Progenitor cell of endocrine pancreas (in vitro differentiated cells): ENCODE results near the gene EIF5B. TPM values are rescaled to one million over a fixed set of nuclear protein-coding genes. Genes with fewer than 3 reads are reported as not detected.
A peak's percentile ranks its signal among the peaks of the same experiment; 100 is the strongest.
"Not testable (repeated sequence)": the region's sequence is repeated elsewhere in the genome, so short reads cannot be mapped to it uniquely, and the experiment has no call there.

ENCODE experiments used
- DNase-seq: peaks from one replicate; pipeline ENCODE4 v3.0.0; 2021; ENCODE audit warnings: low spot score; ENCODE audit not compliant: unreplicated experiment
- H3K27ac Mint-ChIP-seq: 2 replicates; pipeline ENCODE4 v1.8.0; 2021; ENCODE audit warnings: mild to moderate bottlenecking, moderate library complexity, mixed read lengths
- H3K27me3 Mint-ChIP-seq: 2 replicates; pipeline ENCODE4 v1.8.0; 2021; ENCODE audit warnings: mixed read lengths
- H3K36me3 Mint-ChIP-seq: 2 replicates; pipeline ENCODE4 v1.8.0; 2022; ENCODE audit warnings: mixed read lengths; ENCODE audit not compliant: insufficient read depth
- H3K4me1 Mint-ChIP-seq: 2 replicates; pipeline ENCODE4 v1.8.0; 2021; ENCODE audit warnings: low read depth, mixed read lengths
- H3K4me3 Mint-ChIP-seq: 2 replicates; pipeline ENCODE4 v1.8.0; 2021; ENCODE audit warnings: low read depth, mild to moderate bottlenecking, moderate library complexity, mixed read lengths
- H3K9me3 Mint-ChIP-seq: 2 replicates; pipeline ENCODE4 v1.8.0; 2021; ENCODE audit warnings: low read depth, mixed read lengths
- total RNA-seq: library from RNA; stranded (reverse); gene quantifications from 2 replicates; pipeline ENCODE4 v1.2.1, GENCODE V29; 2021
- TF ChIP-seq, protein P1 (sequence below): fragments of 200-600 bp; sonication (generic); IDR thresholded peaks from one replicate; pipeline ENCODE4 v1.5.0; 2021; ENCODE audit warnings: antibody characterized with exemption, mild to moderate bottlenecking; ENCODE audit not compliant: unreplicated experiment

Gene EIF5B
- total RNA-seq, 1 donor from 2014 or later: 40.1 TPM

GRCh38 chr2:99338029-99338585 is 918 bp downstream of the EIF5B start:
- Mint-ChIP-seq H3K9me3 (no peaks in the 10 kb centered on the region), H3K27ac (no peak overlapping the region), H3K4me1 (peaks cover 12% of the 10 kb centered on the region), H3K4me3 (no peak overlapping the region), H3K36me3 (no peaks in the 10 kb centered on the region), H3K27me3 (no peaks in the 10 kb centered on the region)
- TF ChIP-seq, protein P1, sequence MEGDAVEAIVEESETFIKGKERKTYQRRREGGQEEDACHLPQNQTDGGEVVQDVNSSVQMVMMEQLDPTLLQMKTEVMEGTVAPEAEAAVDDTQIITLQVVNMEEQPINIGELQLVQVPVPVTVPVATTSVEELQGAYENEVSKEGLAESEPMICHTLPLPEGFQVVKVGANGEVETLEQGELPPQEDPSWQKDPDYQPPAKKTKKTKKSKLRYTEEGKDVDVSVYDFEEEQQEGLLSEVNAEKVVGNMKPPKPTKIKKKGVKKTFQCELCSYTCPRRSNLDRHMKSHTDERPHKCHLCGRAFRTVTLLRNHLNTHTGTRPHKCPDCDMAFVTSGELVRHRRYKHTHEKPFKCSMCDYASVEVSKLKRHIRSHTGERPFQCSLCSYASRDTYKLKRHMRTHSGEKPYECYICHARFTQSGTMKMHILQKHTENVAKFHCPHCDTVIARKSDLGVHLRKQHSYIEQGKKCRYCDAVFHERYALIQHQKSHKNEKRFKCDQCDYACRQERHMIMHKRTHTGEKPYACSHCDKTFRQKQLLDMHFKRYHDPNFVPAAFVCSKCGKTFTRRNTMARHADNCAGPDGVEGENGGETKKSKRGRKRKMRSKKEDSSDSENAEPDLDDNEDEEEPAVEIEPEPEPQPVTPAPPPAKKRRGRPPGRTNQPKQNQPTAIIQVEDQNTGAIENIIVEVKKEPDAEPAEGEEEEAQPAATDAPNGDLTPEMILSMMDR: no peak
- no peak for DNase-seq

DNA sequence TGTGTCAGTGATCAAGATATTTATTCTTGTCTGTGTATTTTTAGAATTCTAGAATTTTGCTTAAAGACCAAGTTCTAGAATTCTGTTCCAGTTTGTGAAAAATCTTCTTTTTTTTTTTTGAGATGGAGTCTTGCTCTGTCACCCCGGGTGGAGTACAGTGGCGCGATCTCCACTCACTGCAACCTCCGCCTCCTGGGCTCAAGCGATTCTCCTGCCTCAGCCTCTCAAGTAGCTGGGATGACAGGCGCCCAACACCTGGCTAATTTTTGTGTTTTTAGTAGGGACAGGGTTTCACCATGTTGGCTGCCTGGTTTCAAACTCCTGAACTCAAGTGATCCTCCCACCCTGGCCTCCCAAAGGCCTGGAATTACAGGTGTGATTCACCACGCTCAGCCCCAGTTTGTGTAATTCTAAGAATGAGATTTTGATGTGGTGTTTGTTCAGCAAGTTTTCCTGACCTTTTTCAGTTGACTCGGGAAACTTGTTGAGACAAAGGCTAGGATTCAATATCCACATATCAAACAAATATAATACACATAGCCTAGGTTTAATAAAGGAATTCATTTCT is 3.6 kb downstream of the EIF5B start:
- H3K9me3 Mint-ChIP-seq: no peaks in the 10 kb centered on the region
- no peak overlapping the region for H3K4me3 Mint-ChIP-seq
- TF ChIP-seq, protein P1: no peak
- H3K36me3 Mint-ChIP-seq: no peaks in the 10 kb centered on the region
- H3K27me3 Mint-ChIP-seq: no peaks in the 10 kb centered on the region
- peaks cover 3% of the 10 kb centered on the region for H3K4me1 Mint-ChIP-seq
- H3K27ac Mint-ChIP-seq: peak overlapping the region; percentile 29
- DNase-seq: no peak

DNA sequence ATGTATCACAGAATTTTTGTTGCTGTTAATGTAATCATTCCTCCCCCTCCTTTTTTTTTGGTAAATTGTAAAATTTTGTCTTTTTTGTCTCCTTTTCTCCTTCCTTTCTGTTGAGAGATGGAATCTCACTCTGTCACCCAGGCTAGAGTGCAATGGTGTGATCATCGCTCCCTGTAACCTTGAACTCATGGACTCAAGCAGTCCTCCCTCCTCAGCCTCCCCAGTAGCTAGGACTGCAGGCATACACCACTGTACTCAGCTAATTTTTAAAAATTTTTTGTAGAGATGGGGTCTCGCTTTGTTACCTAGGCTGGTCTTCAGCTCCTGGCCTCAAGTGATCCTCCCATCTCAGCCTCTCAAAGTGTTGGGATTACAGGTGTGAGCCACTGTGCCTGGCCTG is 5.3 kb downstream of the EIF5B start:
- Mint-ChIP-seq H3K27me3 (no peaks in the 10 kb centered on the region), H3K36me3 (no peaks in the 10 kb centered on the region), H3K9me3 (no peaks in the 10 kb centered on the region), H3K4me1 (peaks cover 5% of the 10 kb centered on the region), H3K4me3 (no peak overlapping the region), H3K27ac (no peak overlapping the region)
- TF ChIP-seq, protein P1: no peak
- DNase-seq: no peak

DNA sequence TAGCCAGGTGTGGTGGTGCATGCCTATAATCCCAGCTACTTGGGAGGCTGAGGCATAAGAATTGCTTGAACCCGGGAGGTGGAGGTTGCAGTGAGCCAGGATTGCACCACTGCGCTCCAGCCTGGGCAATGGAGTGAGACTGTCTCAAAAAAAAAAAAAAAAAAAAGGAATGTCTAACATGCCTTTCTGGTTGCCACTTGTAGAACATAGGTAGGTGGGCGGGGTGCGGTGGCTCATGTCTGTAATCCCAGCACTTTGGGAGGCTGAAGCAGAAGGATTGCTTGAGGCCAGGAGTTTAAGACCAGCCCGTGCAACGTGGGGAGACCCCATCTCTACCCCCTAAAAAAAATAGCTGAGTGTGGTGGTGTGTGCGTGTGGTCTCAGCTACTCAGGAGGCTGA is 8.3 kb downstream of the EIF5B start:
- not testable (repeated sequence) for H3K27me3 Mint-ChIP-seq, H3K4me1 Mint-ChIP-seq, H3K36me3 Mint-ChIP-seq, H3K4me3 Mint-ChIP-seq, DNase-seq, H3K9me3 Mint-ChIP-seq, H3K27ac Mint-ChIP-seq

DNA sequence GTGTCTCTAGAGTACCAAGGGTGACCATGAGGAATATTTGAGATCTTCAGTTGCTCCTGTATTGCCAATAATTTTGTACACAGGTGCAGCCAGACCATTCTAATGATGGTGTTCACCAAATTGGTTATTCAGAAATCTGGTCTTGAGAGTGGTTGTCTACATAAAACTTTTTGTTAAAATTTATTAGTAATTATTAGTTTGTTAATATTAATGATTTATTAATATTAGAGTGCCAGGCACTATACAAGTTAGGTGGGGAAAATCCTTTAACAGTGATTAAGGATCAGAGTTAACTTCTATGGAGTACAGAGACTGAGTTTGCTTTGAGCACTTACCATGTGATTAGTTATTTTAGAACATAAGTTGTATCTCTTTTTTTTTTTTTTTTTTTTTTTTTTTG is 9.0 kb downstream of the EIF5B start:
- Mint-ChIP-seq H3K27ac (no peak overlapping the region), H3K9me3 (no peaks in the 10 kb centered on the region), H3K27me3 (no peaks in the 10 kb centered on the region), H3K4me3 (no peak overlapping the region), H3K4me1 (peaks cover 7% of the 10 kb centered on the region), H3K36me3 (no peaks in the 10 kb centered on the region)
- TF ChIP-seq, protein P1: no peak
- DNase-seq: no peak

GRCh38 chr2:99348173-99348572 is 11.0 kb downstream of the EIF5B start:
- peaks cover 3% of the 10 kb centered on the region for H3K4me1 Mint-ChIP-seq
- TF ChIP-seq, protein P1: no peak

More at GRCh38 chr2:99348173-99348572, 11.0 kb downstream of the EIF5B start:
- Mint-ChIP-seq H3K27me3 (no peaks in the 10 kb centered on the region), H3K9me3 (no peaks in the 10 kb centered on the region), H3K27ac (no peak overlapping the region), H3K4me3 (no peak overlapping the region), H3K36me3 (no peaks in the 10 kb centered on the region)
- no peak for DNase-seq
